ENCODE data around the gene ADAM19. TPM values are rescaled to one million over a fixed set of nuclear protein-coding genes. Genes with fewer than 3 reads are reported as not detected.

Gene ADAM19
- total RNA-seq, 1 experiment from 2014 or later = 3.5 TPM

GRCh38 chr5:157593052-157593757 lies 17.6 kb upstream of the ADAM19 start:
- Histone ChIP-seq H3K36me3 (ENCODE audit: control insufficient read depth, insufficient read depth, low read length) (no peaks in the 10 kb centered on the region), H3K9me3 (ENCODE audit: control insufficient read depth, insufficient read depth, low read depth, low read length) (no peaks in the 10 kb centered on the region), H3K4me1 (ENCODE audit: control insufficient read depth, insufficient read depth, low read length) (no peaks in the 10 kb centered on the region), H3K27me3 (ENCODE audit: control insufficient read depth, insufficient read depth, low read length) (no peaks in the 10 kb centered on the region), H3K4me3 (ENCODE audit: low read depth in 2 of 2, low read length in 2 of 2) (no peak overlapping the region), H3K27ac (ENCODE audit: low read length) (no peak overlapping the region)
- intact Hi-C loops (cut with micrococcal nuclease; ENCODE audit: unreplicated experiment) (no loop called here), in situ Hi-C loops (cut with HindIII; ENCODE audit: low pct_unique_long_range_greater_than_20kb, low sequenced_read_pairs) (no loop called here)
- TF ChIP-seq TCF7L2 (IDR thresholded peaks at IDR 0.05; ENCODE audit: low read depth, low read length) (no peak), SIN3A (IDR thresholded peaks at IDR 0.05; ENCODE audit: borderline replicate concordance, insufficient read depth, low read depth, low read length) (no peak), POLR2AphosphoS5 (IDR thresholded peaks at IDR 0.05; ENCODE audit: low read depth, low read length) (no peak)
- TF ChIP-seq, protein P1, sequence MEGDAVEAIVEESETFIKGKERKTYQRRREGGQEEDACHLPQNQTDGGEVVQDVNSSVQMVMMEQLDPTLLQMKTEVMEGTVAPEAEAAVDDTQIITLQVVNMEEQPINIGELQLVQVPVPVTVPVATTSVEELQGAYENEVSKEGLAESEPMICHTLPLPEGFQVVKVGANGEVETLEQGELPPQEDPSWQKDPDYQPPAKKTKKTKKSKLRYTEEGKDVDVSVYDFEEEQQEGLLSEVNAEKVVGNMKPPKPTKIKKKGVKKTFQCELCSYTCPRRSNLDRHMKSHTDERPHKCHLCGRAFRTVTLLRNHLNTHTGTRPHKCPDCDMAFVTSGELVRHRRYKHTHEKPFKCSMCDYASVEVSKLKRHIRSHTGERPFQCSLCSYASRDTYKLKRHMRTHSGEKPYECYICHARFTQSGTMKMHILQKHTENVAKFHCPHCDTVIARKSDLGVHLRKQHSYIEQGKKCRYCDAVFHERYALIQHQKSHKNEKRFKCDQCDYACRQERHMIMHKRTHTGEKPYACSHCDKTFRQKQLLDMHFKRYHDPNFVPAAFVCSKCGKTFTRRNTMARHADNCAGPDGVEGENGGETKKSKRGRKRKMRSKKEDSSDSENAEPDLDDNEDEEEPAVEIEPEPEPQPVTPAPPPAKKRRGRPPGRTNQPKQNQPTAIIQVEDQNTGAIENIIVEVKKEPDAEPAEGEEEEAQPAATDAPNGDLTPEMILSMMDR (IDR thresholded peaks at IDR 0.05) = no peak
- TF ChIP-seq, protein P2, sequence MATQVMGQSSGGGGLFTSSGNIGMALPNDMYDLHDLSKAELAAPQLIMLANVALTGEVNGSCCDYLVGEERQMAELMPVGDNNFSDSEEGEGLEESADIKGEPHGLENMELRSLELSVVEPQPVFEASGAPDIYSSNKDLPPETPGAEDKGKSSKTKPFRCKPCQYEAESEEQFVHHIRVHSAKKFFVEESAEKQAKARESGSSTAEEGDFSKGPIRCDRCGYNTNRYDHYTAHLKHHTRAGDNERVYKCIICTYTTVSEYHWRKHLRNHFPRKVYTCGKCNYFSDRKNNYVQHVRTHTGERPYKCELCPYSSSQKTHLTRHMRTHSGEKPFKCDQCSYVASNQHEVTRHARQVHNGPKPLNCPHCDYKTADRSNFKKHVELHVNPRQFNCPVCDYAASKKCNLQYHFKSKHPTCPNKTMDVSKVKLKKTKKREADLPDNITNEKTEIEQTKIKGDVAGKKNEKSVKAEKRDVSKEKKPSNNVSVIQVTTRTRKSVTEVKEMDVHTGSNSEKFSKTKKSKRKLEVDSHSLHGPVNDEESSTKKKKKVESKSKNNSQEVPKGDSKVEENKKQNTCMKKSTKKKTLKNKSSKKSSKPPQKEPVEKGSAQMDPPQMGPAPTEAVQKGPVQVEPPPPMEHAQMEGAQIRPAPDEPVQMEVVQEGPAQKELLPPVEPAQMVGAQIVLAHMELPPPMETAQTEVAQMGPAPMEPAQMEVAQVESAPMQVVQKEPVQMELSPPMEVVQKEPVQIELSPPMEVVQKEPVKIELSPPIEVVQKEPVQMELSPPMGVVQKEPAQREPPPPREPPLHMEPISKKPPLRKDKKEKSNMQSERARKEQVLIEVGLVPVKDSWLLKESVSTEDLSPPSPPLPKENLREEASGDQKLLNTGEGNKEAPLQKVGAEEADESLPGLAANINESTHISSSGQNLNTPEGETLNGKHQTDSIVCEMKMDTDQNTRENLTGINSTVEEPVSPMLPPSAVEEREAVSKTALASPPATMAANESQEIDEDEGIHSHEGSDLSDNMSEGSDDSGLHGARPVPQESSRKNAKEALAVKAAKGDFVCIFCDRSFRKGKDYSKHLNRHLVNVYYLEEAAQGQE (IDR thresholded peaks at IDR 0.05; ENCODE audit: insufficient read depth in 1 of 2, low read depth in 2 of 2, low read length in 1 of 2) = no peak
- POLR2A ChIA-PET = no interaction called here
- DNase-seq (ENCODE audit: low read depth, low spot score) (no peak), ATAC-seq (no peak)
- BruUV-seq (replicated peaks) = no TSS peak
- CTCF ChIA-PET = no interaction called here

GRCh38 chr5:157592594-157592993 lies 17.0 kb upstream of the ADAM19 start:
- CTCF ChIA-PET = no interaction called here
- H3K4me1 ChIP-seq (ENCODE audit: control insufficient read depth, insufficient read depth, low read length) = no peaks in the 10 kb centered on the region
- DNase-seq (ENCODE audit: low read depth, low spot score) (no peak), ATAC-seq (no peak)
- in situ Hi-C loops (cut with HindIII; ENCODE audit: low pct_unique_long_range_greater_than_20kb, low sequenced_read_pairs) (no loop called here), intact Hi-C loops (cut with micrococcal nuclease; ENCODE audit: unreplicated experiment) (no loop called here)
- BruUV-seq (replicated peaks) = no TSS peak
- no peaks in the 10 kb centered on the region for H3K36me3 ChIP-seq (ENCODE audit: control insufficient read depth, insufficient read depth, low read length)
- H3K9me3 ChIP-seq (ENCODE audit: control insufficient read depth, insufficient read depth, low read depth, low read length) = no peaks in the 10 kb centered on the region
- no peak overlapping the region for H3K4me3 ChIP-seq (ENCODE audit: low read depth in 2 of 2, low read length in 2 of 2)
- TF ChIP-seq, protein P2 (IDR thresholded peaks at IDR 0.05; ENCODE audit: insufficient read depth in 1 of 2, low read depth in 2 of 2, low read length in 1 of 2) = no peak
- TF ChIP-seq POLR2AphosphoS5 (IDR thresholded peaks at IDR 0.05; ENCODE audit: low read depth, low read length) (no peak), TCF7L2 (IDR thresholded peaks at IDR 0.05; ENCODE audit: low read depth, low read length) (no peak), SIN3A (IDR thresholded peaks at IDR 0.05; ENCODE audit: borderline replicate concordance, insufficient read depth, low read depth, low read length) (no peak)
- TF ChIP-seq, protein P1 (IDR thresholded peaks at IDR 0.05) = no peak
- POLR2A ChIA-PET = no interaction called here
- no peaks in the 10 kb centered on the region for H3K27me3 ChIP-seq (ENCODE audit: control insufficient read depth, insufficient read depth, low read length)
- no peak overlapping the region for H3K27ac ChIP-seq (ENCODE audit: low read length)

Data from Panc1 (cell line).